ENCODE results near the gene SMIM34.
"Not testable (repeated sequence)": the region's sequence is repeated elsewhere in the genome, so short reads cannot be mapped to it uniquely, and the experiment has no call there.

DNA sequence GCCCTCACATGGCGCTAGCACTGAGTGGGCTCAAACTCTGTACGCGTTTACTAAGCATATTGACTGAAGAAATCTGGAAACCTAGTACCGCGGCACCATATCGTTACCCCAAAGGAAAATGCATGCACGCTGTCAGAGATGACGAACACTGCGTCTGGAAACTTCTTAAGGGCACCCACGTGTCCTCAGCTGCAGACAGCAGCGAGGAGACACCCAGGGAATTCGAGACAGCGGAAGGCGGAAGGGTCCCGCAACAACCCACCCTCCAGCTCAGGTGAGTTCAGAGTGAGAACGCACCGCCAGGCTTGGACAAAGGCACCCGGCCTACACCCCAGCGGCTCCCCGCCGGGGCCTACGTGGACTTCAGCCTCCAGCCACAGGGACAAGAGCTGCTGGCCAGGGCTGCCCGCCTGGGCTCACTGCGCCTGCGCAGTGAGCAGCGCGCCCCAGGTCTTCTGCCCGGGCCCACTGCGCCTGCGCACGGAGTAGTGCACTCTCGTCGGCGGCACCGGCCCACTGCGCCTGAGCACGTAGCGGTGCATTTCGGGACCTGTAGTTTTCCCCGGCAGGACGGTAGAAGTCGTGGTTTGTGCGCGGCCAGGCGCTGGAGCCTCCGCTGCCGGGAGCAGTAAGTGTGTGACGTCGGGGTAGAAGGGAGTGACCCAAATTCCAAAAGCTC lies 48.7 kb downstream of the SMIM34 start, which contains the start of gene SMIM11:
- not testable (repeated sequence) for TF ChIP-seq MAX (IDR thresholded peaks at IDR 0.05); JUND (IDR thresholded peaks at IDR 0.05); ATF3 (IDR thresholded peaks at IDR 0.05); YY1 (IDR thresholded peaks at IDR 0.05); RAD21 (IDR thresholded peaks at IDR 0.05); TAF1 (conservative IDR thresholded peaks at IDR 0.05); RXRA (IDR thresholded peaks at IDR 0.05); SP1 (IDR thresholded peaks at IDR 0.05); HNF4A (conservative IDR thresholded peaks at IDR 0.05); FOXA1 (IDR thresholded peaks at IDR 0.05); FOXA2 (IDR thresholded peaks at IDR 0.05)
- TF ChIP-seq, protein P1, sequence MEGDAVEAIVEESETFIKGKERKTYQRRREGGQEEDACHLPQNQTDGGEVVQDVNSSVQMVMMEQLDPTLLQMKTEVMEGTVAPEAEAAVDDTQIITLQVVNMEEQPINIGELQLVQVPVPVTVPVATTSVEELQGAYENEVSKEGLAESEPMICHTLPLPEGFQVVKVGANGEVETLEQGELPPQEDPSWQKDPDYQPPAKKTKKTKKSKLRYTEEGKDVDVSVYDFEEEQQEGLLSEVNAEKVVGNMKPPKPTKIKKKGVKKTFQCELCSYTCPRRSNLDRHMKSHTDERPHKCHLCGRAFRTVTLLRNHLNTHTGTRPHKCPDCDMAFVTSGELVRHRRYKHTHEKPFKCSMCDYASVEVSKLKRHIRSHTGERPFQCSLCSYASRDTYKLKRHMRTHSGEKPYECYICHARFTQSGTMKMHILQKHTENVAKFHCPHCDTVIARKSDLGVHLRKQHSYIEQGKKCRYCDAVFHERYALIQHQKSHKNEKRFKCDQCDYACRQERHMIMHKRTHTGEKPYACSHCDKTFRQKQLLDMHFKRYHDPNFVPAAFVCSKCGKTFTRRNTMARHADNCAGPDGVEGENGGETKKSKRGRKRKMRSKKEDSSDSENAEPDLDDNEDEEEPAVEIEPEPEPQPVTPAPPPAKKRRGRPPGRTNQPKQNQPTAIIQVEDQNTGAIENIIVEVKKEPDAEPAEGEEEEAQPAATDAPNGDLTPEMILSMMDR (IDR thresholded peaks at IDR 0.05; ENCODE audit: low read depth, low read length, missing input control): not testable (repeated sequence)
- TF ChIP-seq, protein P2, sequence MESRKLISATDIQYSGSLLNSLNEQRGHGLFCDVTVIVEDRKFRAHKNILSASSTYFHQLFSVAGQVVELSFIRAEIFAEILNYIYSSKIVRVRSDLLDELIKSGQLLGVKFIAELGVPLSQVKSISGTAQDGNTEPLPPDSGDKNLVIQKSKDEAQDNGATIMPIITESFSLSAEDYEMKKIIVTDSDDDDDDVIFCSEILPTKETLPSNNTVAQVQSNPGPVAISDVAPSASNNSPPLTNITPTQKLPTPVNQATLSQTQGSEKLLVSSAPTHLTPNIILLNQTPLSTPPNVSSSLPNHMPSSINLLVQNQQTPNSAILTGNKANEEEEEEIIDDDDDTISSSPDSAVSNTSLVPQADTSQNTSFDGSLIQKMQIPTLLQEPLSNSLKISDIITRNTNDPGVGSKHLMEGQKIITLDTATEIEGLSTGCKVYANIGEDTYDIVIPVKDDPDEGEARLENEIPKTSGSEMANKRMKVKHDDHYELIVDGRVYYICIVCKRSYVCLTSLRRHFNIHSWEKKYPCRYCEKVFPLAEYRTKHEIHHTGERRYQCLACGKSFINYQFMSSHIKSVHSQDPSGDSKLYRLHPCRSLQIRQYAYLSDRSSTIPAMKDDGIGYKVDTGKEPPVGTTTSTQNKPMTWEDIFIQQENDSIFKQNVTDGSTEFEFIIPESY (IDR thresholded peaks at IDR 0.05): not testable (repeated sequence)
- TF ChIP-seq, protein P3, sequence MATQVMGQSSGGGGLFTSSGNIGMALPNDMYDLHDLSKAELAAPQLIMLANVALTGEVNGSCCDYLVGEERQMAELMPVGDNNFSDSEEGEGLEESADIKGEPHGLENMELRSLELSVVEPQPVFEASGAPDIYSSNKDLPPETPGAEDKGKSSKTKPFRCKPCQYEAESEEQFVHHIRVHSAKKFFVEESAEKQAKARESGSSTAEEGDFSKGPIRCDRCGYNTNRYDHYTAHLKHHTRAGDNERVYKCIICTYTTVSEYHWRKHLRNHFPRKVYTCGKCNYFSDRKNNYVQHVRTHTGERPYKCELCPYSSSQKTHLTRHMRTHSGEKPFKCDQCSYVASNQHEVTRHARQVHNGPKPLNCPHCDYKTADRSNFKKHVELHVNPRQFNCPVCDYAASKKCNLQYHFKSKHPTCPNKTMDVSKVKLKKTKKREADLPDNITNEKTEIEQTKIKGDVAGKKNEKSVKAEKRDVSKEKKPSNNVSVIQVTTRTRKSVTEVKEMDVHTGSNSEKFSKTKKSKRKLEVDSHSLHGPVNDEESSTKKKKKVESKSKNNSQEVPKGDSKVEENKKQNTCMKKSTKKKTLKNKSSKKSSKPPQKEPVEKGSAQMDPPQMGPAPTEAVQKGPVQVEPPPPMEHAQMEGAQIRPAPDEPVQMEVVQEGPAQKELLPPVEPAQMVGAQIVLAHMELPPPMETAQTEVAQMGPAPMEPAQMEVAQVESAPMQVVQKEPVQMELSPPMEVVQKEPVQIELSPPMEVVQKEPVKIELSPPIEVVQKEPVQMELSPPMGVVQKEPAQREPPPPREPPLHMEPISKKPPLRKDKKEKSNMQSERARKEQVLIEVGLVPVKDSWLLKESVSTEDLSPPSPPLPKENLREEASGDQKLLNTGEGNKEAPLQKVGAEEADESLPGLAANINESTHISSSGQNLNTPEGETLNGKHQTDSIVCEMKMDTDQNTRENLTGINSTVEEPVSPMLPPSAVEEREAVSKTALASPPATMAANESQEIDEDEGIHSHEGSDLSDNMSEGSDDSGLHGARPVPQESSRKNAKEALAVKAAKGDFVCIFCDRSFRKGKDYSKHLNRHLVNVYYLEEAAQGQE (IDR thresholded peaks at IDR 0.05): not testable (repeated sequence)

Data from liver (tissue), 3 donors.